Left kidney (tissue), 2 donors: ENCODE results near the gene STK31. TPM values are rescaled to one million over a fixed set of nuclear protein-coding genes. Genes with fewer than 3 reads are reported as not detected.
A peak's percentile ranks its signal among the peaks of the same experiment; 100 is the strongest.
"Not testable (repeated sequence)": the region's sequence is repeated elsewhere in the genome, so short reads cannot be mapped to it uniquely, and the experiment has no call there.

Source experiments
- DNase-seq: peaks from one replicate; pipeline ENCODE4 v3.0.0-alpha.2; 2013
- polyA plus RNA-seq: library from polyadenylated mRNA; unstranded; fragments of 120-200 nt; gene quantifications from one replicate; pipeline ENCODE4 v1.2.1, GENCODE V29; 2013; ENCODE audit not compliant: insufficient read length

Gene STK31
- polyA plus RNA-seq, 1 donor, result 1.0 TPM

DNA sequence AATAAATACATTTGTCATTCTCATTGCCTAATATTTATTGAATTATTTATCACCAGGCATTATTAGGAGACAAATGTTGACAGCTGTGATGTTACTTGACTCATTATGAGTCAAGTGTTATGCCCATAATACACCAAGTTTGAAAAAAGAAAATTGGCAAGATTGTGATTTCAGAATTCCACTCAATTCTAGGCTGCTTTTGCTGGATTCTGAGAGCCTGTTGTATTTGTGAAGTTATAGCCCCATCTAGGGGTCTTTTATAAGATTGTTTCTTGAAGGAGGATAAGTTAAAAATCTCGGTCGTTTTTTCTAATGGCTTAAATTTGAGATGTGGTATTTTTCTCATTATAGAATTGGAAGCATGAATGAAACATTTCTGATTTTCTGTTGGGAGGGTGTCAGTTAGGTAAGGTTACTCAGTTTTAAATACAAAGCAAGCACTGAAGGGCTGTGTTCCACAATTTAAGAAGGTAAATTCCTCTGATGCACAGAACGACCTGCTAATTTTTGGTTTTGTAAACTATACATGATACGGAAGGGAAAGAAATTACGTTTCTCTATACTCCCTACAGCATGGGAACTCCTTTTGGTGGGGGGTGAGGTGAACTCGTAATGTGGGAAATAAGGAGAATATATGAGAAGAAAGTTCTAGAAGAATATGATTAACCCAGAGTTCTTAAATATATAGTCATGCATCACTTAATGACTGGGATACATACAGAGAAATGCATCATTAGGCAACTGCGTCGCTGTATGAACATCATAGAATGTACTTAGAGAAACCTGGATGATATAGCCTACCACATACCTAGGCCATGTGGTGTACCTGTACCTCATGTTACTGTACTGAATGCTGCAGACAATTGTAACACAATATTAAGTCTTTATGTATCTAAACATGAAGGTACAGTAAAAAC, 2.6 kb downstream of the STK31 start:
- peak; percentile 55 for DNase-seq

- DNase-seq, result no peak
Measured at GRCh38 chr7:23713285-23714149, 3.5 kb downstream of the STK31 start.

- DNase-seq, result no peak
Measured at GRCh38 chr7:23714150-23714464, 4.1 kb downstream of the STK31 start.

- DNase-seq, result no peak
Measured at GRCh38 chr7:23714579-23714978, 4.6 kb downstream of the STK31 start.

- DNase-seq, result no peak
Measured at GRCh38 chr7:23715099-23715498, 5.1 kb downstream of the STK31 start.

GRCh38 chr7:23717788-23718187, 7.8 kb downstream of the STK31 start:
- no peak for DNase-seq

DNA sequence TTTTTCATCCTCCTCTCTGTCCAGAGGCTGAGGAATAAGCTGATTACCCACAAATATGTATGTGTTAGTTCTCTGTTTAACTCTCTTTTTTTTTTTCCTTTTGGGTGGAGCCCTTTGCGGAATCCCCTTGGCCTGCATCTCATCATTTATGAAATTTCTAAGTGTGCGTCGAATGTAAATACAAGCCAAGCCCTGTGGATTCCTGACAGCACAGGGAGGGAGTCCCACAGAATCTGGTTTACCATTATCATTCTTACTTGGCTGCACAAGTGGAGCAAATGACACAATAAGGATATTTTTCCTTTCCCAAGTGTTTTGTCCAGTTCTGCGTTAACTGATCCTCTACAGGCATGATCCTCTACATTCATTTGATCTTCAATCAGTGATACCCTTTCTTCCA, 11.4 kb downstream of the STK31 start:
- DNase-seq, result no peak

GRCh38 chr7:23722587-23723216, 12.7 kb downstream of the STK31 start:
- DNase-seq, result not testable (repeated sequence)

DNA sequence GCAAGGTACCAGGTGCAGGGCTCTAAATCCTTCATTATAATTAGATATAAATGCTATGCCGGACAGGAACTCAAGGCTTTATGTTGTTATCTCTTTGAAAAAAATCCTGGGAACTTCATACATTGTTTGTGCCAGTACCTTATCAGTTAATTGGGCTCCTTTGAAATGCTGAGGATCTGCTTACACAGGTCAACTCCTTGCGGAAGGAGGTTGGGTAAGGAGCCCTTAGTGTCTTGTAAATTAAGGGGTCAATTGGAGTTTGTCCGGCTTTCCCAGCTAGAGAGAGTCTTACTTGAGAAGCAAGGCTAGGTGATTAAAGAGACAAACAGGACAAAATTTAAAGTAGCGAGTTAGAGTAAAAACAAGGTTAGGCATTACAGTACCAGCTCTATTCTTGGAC, 14.1 kb downstream of the STK31 start:
- DNase-seq, result peak; percentile 11

DNA sequence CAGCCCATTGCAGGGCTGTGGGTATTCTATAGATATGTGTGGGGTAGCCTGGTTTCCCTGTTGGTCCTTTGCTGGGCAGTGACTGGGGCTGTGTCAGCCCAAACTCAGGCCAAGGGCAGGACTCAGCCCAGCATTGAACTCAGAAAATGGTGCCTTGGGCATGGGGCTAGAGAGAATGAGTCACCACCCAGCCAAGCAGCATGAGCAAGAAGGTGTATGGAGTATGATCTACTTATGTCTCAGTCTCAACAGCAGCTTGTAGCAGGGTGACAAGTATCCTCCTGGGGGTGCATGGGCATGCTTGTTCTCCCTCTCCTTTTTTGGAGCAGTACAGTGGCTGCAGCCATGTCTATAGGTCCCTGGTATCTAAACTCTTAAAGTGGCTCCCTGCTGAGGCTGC, 32.0 kb downstream of the STK31 start:
- no peak for DNase-seq

GRCh38 chr7:23743226-23743625, 33.2 kb downstream of the STK31 start:
- DNase-seq, result no peak

- DNase-seq, result no peak
Measured at GRCh38 chr7:23746629-23747028, 36.6 kb downstream of the STK31 start.

GRCh38 chr7:23751852-23752251, 41.8 kb downstream of the STK31 start:
- DNase-seq, result no peak

DNA sequence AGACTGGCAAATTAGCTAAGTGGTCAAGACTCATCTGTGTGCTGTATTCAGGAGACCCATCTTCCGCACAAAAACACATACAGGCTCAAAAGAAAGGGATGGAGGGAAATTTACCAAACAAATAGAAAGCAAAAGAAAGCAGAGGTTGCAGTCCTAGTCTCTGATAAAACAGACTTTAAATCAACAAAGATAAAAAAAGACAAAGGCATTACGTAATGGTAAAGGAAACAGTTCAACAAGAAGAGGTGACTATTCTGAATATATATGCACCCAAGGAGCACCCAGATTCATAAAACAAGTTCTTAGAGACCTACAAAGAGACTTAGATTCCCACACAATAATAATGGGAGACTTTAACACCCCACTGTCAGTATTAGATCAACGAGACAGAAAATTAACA, 48.8 kb downstream of the STK31 start:
- DNase-seq, result not testable (repeated sequence)

DNA sequence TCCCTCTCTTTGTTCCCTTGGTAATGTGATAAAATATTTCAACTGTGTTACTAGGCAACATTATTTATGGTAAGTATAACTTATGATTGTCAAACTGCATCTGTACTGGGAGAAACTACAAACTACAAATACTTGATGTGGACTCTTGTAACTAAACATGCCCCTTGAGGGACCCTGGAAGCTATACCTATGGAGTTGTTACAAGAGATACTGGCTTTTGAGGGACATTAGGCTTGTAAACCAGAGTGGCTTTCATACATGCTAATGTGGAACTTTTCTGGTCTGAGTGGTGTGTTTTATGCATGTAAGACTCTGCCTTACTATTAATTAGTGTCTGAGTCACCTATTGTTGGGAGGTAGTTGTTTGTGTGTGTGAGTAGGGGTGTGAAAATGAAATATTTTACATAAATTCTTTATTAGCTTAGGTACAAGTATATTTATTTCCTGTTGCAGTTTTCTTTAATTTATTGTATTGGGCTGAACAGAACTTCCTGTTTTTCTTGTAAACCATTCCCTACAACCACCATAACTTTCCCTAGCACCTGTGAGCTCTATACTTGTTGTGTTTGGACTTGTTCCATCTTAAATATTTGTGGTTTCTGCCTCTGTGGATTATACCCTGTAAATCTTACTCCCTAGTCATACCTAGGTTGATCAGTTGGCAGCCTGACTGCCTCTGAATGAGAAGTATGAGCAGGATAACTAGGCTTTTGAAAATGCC, 49.8 kb downstream of the STK31 start:
- peak; percentile 45 for DNase-seq

GRCh38 chr7:23765943-23766342, 55.9 kb downstream of the STK31 start:
- DNase-seq, result no peak

DNA sequence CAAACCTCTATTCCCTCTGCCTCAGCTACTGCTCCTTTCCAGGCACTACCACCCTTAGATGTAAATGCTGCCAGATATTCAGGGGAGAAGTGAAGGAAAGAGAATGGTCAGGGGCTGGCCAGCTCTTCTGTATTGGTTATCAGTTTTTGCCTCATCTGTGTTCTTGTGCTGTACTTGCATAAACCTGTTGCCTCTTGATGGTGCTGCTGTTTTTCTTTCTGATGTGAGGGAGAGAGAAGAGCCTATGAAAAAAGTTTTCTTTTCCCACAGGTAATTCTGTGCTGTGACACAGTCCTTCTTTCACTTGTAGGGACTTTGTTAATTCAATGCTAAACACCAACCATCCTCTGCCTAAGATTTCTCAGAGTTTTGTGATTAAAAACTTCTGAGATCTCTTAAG, 57.5 kb downstream of the STK31 start:
- DNase-seq, result no peak

GRCh38 chr7:23768022-23768421, 58.0 kb downstream of the STK31 start:
- no peak for DNase-seq

DNA sequence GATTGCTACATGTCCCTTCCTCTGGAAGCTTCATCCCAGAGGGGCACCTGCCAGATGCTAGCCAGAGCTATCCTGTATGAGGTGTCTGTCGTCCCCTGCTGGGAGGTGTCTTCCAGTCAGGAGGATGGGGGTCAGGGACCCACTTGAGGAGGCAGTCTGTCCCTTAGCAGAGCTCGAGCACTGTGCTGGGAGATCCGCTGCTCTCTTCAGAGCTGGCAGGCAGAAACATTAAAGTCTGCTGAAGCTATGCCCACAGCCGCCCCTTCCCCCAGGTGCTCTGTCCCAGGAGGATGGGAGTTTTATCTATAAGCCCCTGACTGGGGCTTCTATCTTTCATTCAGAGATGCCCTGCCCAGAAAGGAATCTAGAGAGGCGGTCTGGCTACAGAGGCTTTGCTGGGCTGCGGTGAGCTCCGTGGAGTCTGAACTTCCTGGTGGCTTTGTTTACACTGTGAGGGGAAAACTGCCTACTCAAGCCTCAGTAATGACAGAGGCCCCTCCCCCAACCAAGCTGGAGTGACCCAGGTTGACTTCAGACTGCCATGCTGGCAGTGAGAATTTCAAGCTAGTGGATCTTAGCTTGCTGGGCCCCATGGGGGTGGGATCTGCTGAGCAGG, 69.3 kb downstream of the STK31 start:
- DNase-seq, result not testable (repeated sequence)

DNA sequence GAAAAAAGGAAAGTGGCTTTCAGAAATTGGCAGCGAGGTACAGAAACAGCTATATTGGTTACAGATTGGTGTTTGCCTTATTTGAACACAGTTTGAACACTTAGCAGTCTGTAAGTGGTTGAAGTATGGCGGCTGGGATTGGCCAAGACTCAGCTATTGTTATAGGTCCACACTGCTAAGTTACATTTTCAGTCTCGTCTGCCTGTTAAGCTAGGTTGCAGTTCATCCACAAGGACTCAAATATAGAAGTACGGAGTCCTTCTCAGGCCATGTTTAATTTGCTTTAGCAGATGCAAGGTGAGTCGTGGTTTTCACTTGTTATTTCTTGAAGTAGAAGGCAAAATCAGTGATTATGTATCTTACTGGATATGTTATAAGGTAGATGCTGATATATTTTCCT, 73.1 kb downstream of the STK31 start:
- DNase-seq, result no peak

DNA sequence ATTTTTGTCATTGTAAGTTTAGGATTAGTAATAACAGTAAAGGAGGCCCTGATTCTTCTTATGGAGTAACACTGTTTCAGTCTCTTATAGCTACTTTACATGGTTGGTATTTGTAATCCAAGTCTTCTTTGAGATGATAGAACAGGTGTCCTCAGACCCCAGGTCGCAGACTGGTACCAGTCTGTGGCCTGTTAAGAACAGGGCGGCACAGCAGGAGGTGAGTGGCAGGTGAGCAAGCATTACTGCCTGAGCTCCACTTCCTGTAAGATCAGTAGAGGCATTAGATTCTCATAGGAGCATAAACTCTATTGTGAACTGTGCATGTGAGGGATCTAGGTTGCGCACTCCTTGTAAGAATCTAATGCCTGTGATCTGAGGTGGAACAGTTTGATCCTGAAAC, 77.3 kb downstream of the STK31 start:
- no peak for DNase-seq

DNA sequence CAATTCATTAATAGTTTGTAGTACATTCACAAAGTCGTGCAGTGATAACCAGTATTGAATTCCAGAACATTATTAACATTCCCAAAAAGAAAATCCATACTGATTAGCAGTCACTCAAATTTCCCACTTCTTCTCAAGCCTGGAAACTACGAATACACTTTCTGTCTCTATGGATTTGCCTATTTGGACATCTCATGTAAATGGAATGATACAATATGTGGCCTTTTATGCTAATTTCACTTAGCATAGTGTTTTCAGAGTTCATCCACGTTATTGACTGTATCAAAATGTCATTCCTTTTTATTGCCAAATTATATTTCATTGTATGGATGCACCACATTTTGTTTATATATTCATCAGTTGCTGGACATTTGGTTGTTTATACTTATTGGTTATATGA, 78.8 kb downstream of the STK31 start:
- no peak for DNase-seq
